Upper lobe of left lung (tissue), 6 donors: ENCODE data around the gene MCRIP1. TPM values are rescaled to one million over a fixed set of nuclear protein-coding genes. Genes with fewer than 3 reads are reported as not detected.

Experiments
- ATAC-seq, 2 donors: fragments of 200-7000 bp; cut with Tn5 transposase; one replicate each; pipeline ENCODE4 v1.9.1; 2022; ENCODE audit warnings: mild to moderate bottlenecking in 2 of 2, moderate library complexity in 2 of 2; ENCODE audit not compliant: low FRiP score in 2 of 2
- DNase-seq, 2 donors: peaks; one replicate each; pipeline ENCODE4 v3.0.0-alpha.2; 2019 to 2020
- H3K27ac ChIP-seq, 4 donors: fragments of 200-600 bp; sonication (generic); one replicate each; pipeline ENCODE4 v1.5.1; 2016 to 2019
- H3K27me3 ChIP-seq, 4 donors: fragments of 200-600 bp; sonication (generic); one replicate each; pipeline ENCODE4 v1.5.1; 2017 to 2019
- H3K36me3 ChIP-seq, 4 donors: fragments of 200-600 bp; sonication (generic); one replicate each; pipeline ENCODE4 v1.5.1; 2016 to 2019
- H3K4me1 ChIP-seq, 4 donors: fragments of 200-600 bp; sonication (generic); one replicate each; pipeline ENCODE4 v1.5.1; 2018 to 2019
- H3K4me3 ChIP-seq, 4 donors: fragments of 200-600 bp; sonication (generic); one replicate each; pipeline ENCODE4 v1.5.1; 2017 to 2019; ENCODE audit warnings: mild to moderate bottlenecking in 2 of 4, moderate library complexity in 1 of 4
- H3K9me3 ChIP-seq, 4 donors: fragments of 200-600 bp; sonication (generic); one replicate each; pipeline ENCODE4 v1.5.1; 2018 to 2019
- CTCF ChIP-seq, 6 experiments: fragments of 450-650 bp in 4 of 6; fragments of 200-600 bp in 2 of 6; sonication (generic) in 2 of 6; IDR thresholded peaks; one replicate each; pipeline ENCODE4 v1.5.1; 2016 to 2019; ENCODE audit warnings: antibody characterized with exemption in 6 of 6
- EP300 ChIP-seq, 4 donors: sonication (generic); formaldehyde crosslinking; IDR thresholded peaks; one replicate each; pipeline ENCODE4 v1.5.1; 2017; ENCODE audit warnings: antibody characterized with exemption in 4 of 4, control low read depth in 2 of 4
- POLR2A ChIP-seq, 4 donors: fragments of 450-650 bp; IDR thresholded peaks; one replicate each; pipeline ENCODE4 v1.5.1; 2016 to 2017; ENCODE audit warnings: antibody characterized with exemption in 4 of 4, mild to moderate bottlenecking in 2 of 4
- POLR2AphosphoS5 ChIP-seq, 2 donors: sonication (generic); formaldehyde crosslinking; IDR thresholded peaks; one replicate each; pipeline ENCODE4 v1.5.1; 2017; ENCODE audit warnings: antibody characterized with exemption in 2 of 2
- WGBS, 2 donors: methylation state at CpG; one replicate each; pipeline ENCODE4 v1.1.5; 2017 to 2018; 5-methylcytosine and 5-hydroxymethylcytosine counted together
- total RNA-seq, 6 donors: library from RNA; depleted of rRNA in 4 of 6; stranded (reverse); fragments of >200 nt in 4 of 6; gene quantifications; one replicate each; pipeline versions ENCODE4 v1.1.0 to v1.2.1, GENCODE V29; 2016 to 2021
- donor health status: DM: no; HTN: no; CAD: no; lungs with moderate emphysema.
- donor health status: DM: no; HTN: yes; CAD: no; lungs with severe emphysema.

Gene MCRIP1
- total RNA-seq, 6 donors from 2014 or later: 30.1 to 106 (median 70.1) TPM

GRCh38 chr17:81837641-81838040 is 4.5 kb upstream of the MCRIP1 start:
- Histone ChIP-seq H3K27ac (peak overlapping the region in 2 of 4 donors; percentile 16 to 41), H3K9me3 (no peaks in the 10 kb centered on the region), H3K4me1 (peaks cover 5 to 24% (median 12%) of the 10 kb centered on the region in 4 donors), H3K36me3 (peaks cover 0 to 9% (median 2%) of the 10 kb centered on the region in 4 donors), H3K4me3 (no peak overlapping the region), H3K27me3 (no peaks in the 10 kb centered on the region)
- DNase-seq: no peak
- ATAC-seq: no peak
- TF ChIP-seq POLR2A (IDR thresholded peaks at IDR 0.05) (peak in 1 of 4 donors; percentile 16), CTCF (IDR thresholded peaks at IDR 0.05) (no peak), EP300 (IDR thresholded peaks at IDR 0.05) (no peak), POLR2AphosphoS5 (IDR thresholded peaks at IDR 0.05) (peak in 1 of 2 donors; percentile 32)
- 54 to 86% methylated on average over 9 of the region's 9 CpGs for WGBS, 2 donors

GRCh38 chr17:81834831-81835267 is 1.8 kb upstream of the MCRIP1 start, which contains the start of gene PPP1R27:
TSS of gene PPP1R27 (minus strand) at chr17:81835050. CDS start at chr17:81834953, 97 bp downstream.
- H3K27ac ChIP-seq: peak within 1 kb of the TSS; percentile 91 to 96 (median 92)
- H3K4me3 ChIP-seq: peak within 1 kb of the TSS in 3 of 4 donors; percentile 86 to 97 (median 88)
- 93 to 98% methylated on average over 6 to 24 of the region's 26 CpGs for WGBS, 2 donors
- no peaks in the 10 kb centered on the region for H3K9me3 ChIP-seq
- no peak for TF ChIP-seq CTCF (IDR thresholded peaks at IDR 0.05)
- TF ChIP-seq POLR2AphosphoS5 (IDR thresholded peaks at IDR 0.05): no peak
- TF ChIP-seq POLR2A (IDR thresholded peaks at IDR 0.05): no peak
- no peak for TF ChIP-seq EP300 (IDR thresholded peaks at IDR 0.05)
- peaks cover 18 to 35% (median 25%) of the 10 kb centered on the region in 4 donors for H3K4me1 ChIP-seq
- no peak for ATAC-seq
- no peaks in the 10 kb centered on the region for H3K27me3 ChIP-seq
- H3K36me3 ChIP-seq: no peaks in the 10 kb centered on the region
- peak in 1 of 2 donors; percentile 84 for DNase-seq

GRCh38 chr17:81833921-81834830 is 1.1 kb upstream of the MCRIP1 start:
- Histone ChIP-seq H3K36me3 (no peaks in the 10 kb centered on the region), H3K9me3 (no peaks in the 10 kb centered on the region), H3K4me3 (peak overlapping the region in 3 of 4 donors; percentile 86 to 97 (median 88)), H3K27me3 (no peaks in the 10 kb centered on the region), H3K4me1 (peaks cover 18 to 41% (median 26%) of the 10 kb centered on the region in 4 donors), H3K27ac (peak overlapping the region; percentile 91 to 96 (median 92))
- no peak for ATAC-seq
- no peak for TF ChIP-seq EP300 (IDR thresholded peaks at IDR 0.05)
- no peak for TF ChIP-seq CTCF (IDR thresholded peaks at IDR 0.05)
- TF ChIP-seq POLR2A (IDR thresholded peaks at IDR 0.05): no peak
- no peak for TF ChIP-seq POLR2AphosphoS5 (IDR thresholded peaks at IDR 0.05)
- WGBS, 2 donors: 79 to 86% methylated on average over 20 to 31 of the region's 31 CpGs
- no peak for DNase-seq

GRCh38 chr17:81832608-81833159 is 407 bp downstream of the MCRIP1 start:
- H3K36me3 ChIP-seq: no peaks in the 10 kb centered on the region
- ATAC-seq (peak; percentile 5 to 47), DNase-seq (peak in 1 of 2 donors; percentile 48)
- H3K9me3 ChIP-seq: no peaks in the 10 kb centered on the region
- 2 to 3% methylated on average over 7 to 16 of the region's 65 CpGs for WGBS, 2 donors
- H3K27ac ChIP-seq: peak overlapping the region; percentile 90 to 96 (median 92)
- H3K4me1 ChIP-seq: peaks cover 21 to 55% (median 32%) of the 10 kb centered on the region in 4 donors
- TF ChIP-seq POLR2A (IDR thresholded peaks at IDR 0.05) (no peak), POLR2AphosphoS5 (IDR thresholded peaks at IDR 0.05) (no peak), EP300 (IDR thresholded peaks at IDR 0.05) (no peak), CTCF (IDR thresholded peaks at IDR 0.05) (no peak)
- H3K4me3 ChIP-seq: peak overlapping the region; percentile 86 to 97 (median 92)
- H3K27me3 ChIP-seq: no peaks in the 10 kb centered on the region
